Retinal pigment epithelial cell (primary cell): ENCODE results near the gene MEGF8.

Experiments used
- DNase-seq: peaks from one replicate; pipeline ENCODE4 v3.0.0-alpha.2; 2010; ENCODE audit warnings: low read depth
- H3K4me3 ChIP-seq: 2 replicates; pipeline ENCODE4 v1.5.1; 2011; ENCODE audit warnings: mild to moderate bottlenecking, low read length, control low read depth, moderate library complexity
- TF ChIP-seq, protein P1 (sequence below): conservative IDR thresholded peaks from 2 replicates; pipeline ENCODE4 v1.5.1; 2011; ENCODE audit warnings: low read depth, low read length, control low read depth, inconsistent platforms

Gene MEGF8

DNA sequence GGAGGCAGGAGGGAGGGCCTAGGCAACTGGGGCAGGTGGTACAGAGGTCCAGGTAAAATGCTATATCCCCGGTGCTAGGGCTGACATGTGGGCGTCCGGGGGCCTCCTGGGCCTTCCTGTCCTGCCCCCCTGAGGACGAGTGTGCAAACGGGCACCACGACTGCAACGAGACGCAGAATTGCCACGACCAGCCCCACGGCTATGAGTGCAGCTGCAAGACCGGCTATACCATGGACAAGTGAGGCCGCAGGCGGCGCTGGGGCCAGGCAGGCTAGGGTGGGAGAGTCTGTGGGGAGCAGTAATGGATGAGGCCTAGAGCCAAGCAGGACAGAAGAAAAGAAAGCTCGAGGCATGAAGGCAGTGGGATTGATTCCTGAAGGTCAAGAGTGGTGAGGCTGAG, 43.3 kb downstream of the MEGF8 start:
- no peak for DNase-seq
- TF ChIP-seq, protein P1, sequence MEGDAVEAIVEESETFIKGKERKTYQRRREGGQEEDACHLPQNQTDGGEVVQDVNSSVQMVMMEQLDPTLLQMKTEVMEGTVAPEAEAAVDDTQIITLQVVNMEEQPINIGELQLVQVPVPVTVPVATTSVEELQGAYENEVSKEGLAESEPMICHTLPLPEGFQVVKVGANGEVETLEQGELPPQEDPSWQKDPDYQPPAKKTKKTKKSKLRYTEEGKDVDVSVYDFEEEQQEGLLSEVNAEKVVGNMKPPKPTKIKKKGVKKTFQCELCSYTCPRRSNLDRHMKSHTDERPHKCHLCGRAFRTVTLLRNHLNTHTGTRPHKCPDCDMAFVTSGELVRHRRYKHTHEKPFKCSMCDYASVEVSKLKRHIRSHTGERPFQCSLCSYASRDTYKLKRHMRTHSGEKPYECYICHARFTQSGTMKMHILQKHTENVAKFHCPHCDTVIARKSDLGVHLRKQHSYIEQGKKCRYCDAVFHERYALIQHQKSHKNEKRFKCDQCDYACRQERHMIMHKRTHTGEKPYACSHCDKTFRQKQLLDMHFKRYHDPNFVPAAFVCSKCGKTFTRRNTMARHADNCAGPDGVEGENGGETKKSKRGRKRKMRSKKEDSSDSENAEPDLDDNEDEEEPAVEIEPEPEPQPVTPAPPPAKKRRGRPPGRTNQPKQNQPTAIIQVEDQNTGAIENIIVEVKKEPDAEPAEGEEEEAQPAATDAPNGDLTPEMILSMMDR: no peak
- H3K4me3 ChIP-seq: no peak overlapping the region

DNA sequence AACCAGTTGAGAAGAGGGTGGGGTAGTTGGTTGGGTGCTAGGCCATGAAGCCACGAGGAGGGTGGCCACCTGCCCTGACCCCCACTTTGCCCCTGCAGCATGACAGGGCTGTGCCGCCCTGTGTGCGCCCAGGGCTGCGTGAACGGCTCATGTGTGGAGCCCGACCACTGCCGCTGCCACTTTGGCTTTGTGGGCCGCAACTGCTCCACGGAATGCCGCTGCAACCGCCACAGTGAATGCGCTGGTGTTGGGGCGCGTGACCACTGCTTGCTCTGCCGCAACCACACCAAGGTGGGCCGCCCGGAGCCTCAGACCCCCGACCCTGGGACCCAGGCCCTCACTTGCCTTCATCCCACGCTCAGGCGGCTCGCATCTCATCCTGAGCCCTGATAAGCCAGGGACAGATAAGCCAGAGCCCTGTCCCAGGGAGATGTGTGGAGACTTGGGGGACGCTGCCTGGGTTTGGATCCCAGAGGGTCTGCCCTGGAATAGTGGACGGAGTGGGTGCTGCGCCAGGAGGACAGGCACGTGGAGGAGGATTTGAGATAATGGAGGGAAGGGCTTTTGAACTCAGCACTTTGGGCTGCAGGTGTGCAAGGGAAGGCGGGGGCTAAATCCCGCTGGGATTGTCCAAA, 44.1 kb downstream of the MEGF8 start:
- TF ChIP-seq, protein P1: no peak

DNA sequence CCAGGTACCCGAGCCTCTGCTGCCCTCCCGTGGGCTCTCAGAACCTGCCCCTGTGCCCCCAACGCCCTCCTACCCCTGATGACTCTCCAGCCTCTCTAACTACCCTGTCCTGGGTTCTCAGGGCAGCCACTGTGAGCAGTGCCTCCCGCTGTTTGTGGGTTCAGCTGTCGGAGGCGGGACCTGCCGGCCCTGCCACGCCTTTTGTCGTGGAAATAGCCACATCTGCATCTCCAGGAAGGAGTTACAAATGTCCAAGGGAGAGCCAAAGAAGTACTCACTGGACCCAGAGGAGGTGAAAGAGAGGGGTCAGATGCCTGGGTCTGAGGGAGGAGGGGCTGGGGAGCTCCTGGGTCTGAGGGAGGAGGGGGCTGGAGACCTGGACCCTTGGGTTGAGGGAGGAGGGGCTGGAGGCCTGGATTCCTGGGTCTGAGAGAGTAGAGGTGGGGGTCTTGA, 44.7 kb downstream of the MEGF8 start:
- TF ChIP-seq, protein P1: no peak
- DNase-seq: no peak
- no peak overlapping the region for H3K4me3 ChIP-seq

More for the DNA sequence above, 44.1 kb downstream of the MEGF8 start:
- DNase-seq: no peak
- no peak overlapping the region for H3K4me3 ChIP-seq

DNA sequence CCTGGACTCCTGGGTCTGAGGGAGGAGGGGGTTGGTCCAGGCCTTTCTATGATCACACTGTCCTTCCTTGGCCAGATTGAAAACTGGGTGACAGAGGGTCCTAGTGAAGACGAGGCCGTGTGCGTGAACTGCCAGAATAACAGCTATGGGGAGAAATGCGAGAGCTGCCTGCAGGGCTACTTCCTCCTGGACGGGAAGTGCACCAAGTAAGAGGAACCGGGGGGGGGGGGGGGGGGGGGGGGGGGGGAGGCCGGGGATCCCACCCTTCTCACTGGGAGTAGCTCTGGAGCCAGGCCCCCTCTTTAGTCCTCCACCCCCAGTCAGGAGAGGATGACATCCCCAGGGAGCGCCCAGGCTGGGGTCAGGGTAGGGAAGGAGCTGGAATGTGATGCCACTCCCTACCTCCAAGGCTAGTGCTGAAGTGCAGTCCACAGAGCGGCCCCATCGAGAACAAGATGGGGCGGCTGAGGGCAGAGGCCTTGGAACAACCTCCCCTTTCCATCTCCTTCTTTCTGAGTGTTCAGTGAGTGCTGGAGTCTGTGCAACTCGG, 45.3 kb downstream of the MEGF8 start:
- DNase-seq: no peak
- no peak overlapping the region for H3K4me3 ChIP-seq
- TF ChIP-seq, protein P1: no peak

GRCh38 chr19:42374826-42375376, 49.5 kb downstream of the MEGF8 start:
- TF ChIP-seq, protein P1: no peak
- DNase-seq: no peak
- H3K4me3 ChIP-seq: no peak overlapping the region

GRCh38 chr19:42375415-42376176, 50.2 kb downstream of the MEGF8 start:
- H3K4me3 ChIP-seq: no peak overlapping the region
- TF ChIP-seq, protein P1: no peak
- no peak for DNase-seq

- H3K4me3 ChIP-seq: no peak overlapping the region
- TF ChIP-seq, protein P1: no peak
- no peak for DNase-seq
These were observed 50.7 kb downstream of the MEGF8 start for GRCh38 chr19:42376177-42376555.
